GM21528 (cell line): Measurements from ENCODE around the gene WDR35.

Source experiments
- ATAC-seq: cut with Tn5 transposase; IDR thresholded peaks from one replicate; pipeline ENCODE4 v1.9.1; 2021; ENCODE audit warnings: mild to moderate bottlenecking, moderate library complexity; ENCODE audit not compliant: unreplicated experiment, low FRiP score

Gene WDR35

GRCh38 chr2:19989667-19990415 lies at the start of gene WDR35:
WDR35 (minus strand) TSS chr2:19990105; CDS start chr2:19990015, 90 bp downstream.
- peak; percentile 90 for ATAC-seq

- no peak for ATAC-seq
These were observed 47.8 kb upstream of the WDR35 start for GRCh38 chr2:20037660-20038059.

- no peak for ATAC-seq
These were observed 46.2 kb upstream of the WDR35 start for GRCh38 chr2:20035955-20036666.

- no peak for ATAC-seq
These were observed 44.9 kb upstream of the WDR35 start for GRCh38 chr2:20034821-20035220.

GRCh38 chr2:20034218-20034617 lies 44.3 kb upstream of the WDR35 start:
- no peak for ATAC-seq

GRCh38 chr2:20033322-20033721 lies 43.4 kb upstream of the WDR35 start:
- no peak for ATAC-seq

GRCh38 chr2:20030224-20030623 lies 40.3 kb upstream of the WDR35 start:
- ATAC-seq, result no peak

GRCh38 chr2:20027705-20028434 lies 38.0 kb upstream of the WDR35 start:
- no peak for ATAC-seq

- ATAC-seq, result no peak
These were observed 37.4 kb upstream of the WDR35 start for GRCh38 chr2:20027260-20027677.

- ATAC-seq, result no peak
These were observed 35.3 kb upstream of the WDR35 start for GRCh38 chr2:20025065-20025786.

GRCh38 chr2:20023688-20024087 lies 33.8 kb upstream of the WDR35 start:
- ATAC-seq, result no peak

- no peak for ATAC-seq
These were observed 31.6 kb upstream of the WDR35 start for GRCh38 chr2:20021405-20022009.

GRCh38 chr2:20019747-20020146 lies 29.8 kb upstream of the WDR35 start:
- ATAC-seq, result no peak

GRCh38 chr2:20018601-20019152 lies 28.8 kb upstream of the WDR35 start:
- ATAC-seq, result no peak

GRCh38 chr2:20016346-20016745 lies 26.4 kb upstream of the WDR35 start:
- ATAC-seq, result no peak

GRCh38 chr2:20015482-20016083 lies 25.7 kb upstream of the WDR35 start:
- ATAC-seq, result no peak

- no peak for ATAC-seq
These were observed 23.4 kb upstream of the WDR35 start for GRCh38 chr2:20013126-20013849.

GRCh38 chr2:20012282-20013125 lies 22.6 kb upstream of the WDR35 start, which contains the start of gene MATN3:
MATN3 (minus strand) TSS chr2:20012668; CDS start chr2:20012631, 37 bp downstream.
- no peak for ATAC-seq
